GM19351 (cell line): ENCODE results near the gene VAMP2.
A peak's percentile ranks its signal among the peaks of the same experiment; 100 is the strongest.
"Not testable (repeated sequence)": the region's sequence is repeated elsewhere in the genome, so short reads cannot be mapped to it uniquely, and the experiment has no call there.

ENCODE experiments used
- ATAC-seq: cut with Tn5 transposase; IDR thresholded peaks from one replicate; pipeline ENCODE4 v1.9.1; 2021; ENCODE audit warnings: mild to moderate bottlenecking, moderate library complexity; ENCODE audit not compliant: unreplicated experiment

Gene VAMP2

DNA sequence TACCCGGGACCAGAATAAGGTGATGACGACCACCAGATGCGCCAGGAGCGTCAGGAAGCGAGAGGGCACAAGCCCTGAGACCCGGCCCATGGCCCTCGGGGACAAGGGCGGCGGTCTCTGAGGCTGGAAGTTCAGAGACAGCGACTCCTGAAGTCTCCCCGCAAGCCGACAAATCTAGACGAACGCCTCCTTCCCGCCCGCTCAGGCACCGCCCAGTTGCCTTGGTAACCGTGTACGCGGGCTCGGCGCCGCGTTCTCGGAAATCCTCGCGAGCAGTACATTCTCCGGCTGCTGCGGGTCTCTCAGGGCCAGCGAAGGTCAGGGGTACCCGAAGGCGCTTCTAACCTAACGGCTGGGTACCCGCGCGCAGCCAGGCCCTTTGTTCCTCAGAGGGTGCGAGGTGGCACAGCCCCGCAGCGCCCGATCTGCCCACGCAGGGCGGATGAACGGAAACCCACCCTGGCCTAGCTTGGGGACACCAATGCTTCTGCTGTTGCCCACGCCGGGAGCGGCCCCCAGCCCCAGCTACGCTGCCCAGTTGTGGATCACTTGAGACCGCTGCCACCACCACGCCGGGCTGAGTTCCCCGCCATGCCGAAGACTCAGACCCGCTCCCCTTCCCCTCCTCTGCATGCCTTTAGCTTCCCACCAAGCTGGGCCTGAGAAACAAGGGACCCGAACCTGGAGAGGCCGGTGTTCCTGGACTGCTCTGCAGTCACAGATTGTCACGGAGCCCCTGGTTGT lies 13.6 kb upstream of the VAMP2 start, which contains the start of gene TMEM107:
TMEM107 (minus strand) TSS at position 184 of the 744 bp plus-strand sequence; CDS start at position 90, 94 bp downstream.
- ATAC-seq, result no peak

DNA sequence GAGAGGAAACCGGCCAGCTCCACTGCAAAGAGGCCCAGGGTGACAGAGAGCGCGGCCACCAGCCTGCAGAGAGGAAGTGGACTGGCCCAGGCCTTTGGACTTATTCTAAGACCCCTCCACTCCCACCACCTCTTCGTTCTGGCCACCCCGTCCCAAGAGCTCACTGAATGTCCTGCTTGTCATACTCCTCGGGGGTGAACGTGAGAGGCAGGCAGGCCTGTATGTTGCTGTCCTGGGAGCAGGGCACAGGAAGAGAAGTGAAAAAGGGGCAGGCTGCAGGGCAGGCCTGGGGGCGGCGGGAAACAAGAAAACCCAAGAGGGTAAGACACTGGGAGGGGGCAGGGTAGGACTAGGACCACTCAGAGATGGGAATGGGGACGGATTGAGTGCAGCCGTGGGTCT lies 13.0 kb upstream of the VAMP2 start:
- ATAC-seq, result no peak

DNA sequence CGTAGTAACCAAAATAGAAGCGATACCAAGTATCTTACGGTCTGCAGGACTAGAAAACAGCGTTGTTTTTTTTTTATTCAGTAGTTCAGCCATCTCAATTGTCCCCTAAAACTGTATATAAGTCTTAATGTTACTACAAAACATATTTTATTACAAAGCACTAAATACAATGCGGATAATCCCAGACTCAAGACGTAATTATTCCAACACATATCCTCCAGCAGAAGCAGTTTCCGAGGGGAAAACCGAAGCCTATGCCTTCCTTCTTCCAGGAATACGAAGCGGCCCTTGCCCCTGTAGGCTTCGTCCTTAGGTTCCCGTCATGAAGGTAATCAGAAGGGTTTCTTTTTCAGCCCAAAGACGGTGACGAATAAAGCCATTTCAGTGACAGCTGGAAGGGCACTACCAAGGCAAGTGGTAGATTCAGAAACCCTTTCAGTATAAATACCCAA lies 11.1 kb upstream of the VAMP2 start:
- no peak for ATAC-seq

DNA sequence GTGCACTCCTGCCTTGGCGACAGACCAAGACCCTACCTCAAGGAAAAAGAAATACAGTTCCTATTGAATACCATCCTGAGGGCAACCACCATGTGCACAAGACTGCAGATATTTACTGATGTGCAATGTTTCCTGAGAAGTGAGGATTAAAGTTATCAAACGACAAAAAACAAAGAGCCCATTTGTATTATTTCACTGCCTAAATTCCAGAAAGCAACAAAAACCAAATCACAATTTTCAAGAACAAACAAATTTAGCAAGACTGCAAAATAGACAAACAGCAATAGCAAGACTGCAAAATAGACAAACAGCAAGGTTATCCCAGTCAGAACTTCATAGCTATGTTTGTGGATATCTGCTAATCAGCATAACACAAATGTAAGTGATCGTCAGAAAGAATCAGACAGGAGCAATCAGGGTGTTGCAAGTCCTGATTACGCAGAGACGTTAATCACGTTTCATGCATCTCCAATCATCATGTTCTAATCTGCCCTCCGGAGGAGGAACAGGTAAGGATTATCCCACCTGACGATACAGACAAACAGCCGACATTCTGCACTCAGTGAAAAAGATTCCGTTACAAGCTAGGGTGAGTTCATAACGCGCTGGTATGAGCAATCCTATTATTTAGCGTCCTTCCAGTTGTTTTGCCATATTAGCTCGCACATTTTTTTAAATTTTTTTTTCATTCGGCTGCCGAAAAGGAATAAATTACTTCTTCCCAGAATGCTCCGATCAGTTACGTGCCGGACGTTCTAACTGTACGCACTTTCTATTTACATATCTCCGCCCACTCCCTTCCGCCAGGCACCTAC lies 10.5 kb upstream of the VAMP2 start:
- ATAC-seq, result peak; percentile 79

DNA sequence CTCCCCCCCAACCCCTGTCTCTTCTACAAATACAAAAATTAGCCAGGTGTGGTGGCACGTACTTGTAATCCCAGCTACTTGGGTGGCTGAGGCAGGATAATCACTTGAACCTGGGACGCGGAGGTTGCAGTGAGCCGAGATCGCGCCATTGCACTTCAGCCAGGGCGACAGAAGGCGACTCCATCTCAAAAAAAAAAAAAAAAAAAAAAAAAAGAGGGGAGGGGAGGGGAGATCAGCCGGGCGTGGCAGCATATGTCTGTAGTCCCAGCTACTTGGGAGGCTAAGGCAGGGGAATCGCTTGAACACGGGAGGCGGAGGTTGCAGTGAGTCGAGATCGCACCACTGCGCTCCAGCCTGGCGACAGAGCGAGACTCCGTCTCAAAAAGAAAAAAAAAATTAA lies 7.4 kb upstream of the VAMP2 start:
- not testable (repeated sequence) for ATAC-seq

DNA sequence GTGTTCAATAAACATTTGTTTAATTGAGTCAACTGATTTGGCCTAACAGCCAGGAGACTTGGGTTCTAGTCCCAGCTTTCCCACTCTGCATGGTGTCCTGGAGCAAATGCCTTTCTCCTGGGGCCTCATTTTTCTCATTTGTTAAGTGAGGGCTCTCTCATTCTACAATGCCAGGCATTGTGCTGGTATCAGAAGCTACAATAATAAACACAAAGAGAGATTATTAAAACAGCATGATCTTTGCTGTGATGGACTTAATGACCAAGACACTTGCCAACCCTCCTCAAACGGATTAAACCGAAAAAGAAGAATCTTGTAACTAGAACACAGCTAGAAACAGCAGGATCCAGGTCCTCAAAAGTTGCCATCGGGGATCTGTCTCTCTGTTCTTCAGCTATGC lies 4.8 kb upstream of the VAMP2 start:
- no peak for ATAC-seq

DNA sequence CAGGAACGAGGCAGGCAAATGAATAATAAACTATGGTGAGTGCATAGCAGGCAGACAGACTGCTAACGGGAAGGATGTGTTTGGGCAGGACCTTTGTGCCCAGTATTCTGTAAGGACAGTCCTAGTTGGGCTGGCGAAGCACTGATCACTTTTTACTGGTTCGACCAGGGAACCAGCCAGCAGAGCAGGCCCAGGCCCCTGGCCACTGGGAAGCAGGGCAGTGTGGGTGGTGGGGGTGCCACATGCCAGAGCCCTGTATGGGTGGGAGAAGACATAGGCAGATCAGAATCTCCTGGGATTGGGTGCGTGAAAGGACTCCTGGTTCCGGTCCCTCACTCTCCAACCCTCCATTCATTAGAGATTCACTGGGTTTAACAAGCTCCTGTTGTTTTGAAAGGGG lies 4.0 kb upstream of the VAMP2 start:
- no peak for ATAC-seq

DNA sequence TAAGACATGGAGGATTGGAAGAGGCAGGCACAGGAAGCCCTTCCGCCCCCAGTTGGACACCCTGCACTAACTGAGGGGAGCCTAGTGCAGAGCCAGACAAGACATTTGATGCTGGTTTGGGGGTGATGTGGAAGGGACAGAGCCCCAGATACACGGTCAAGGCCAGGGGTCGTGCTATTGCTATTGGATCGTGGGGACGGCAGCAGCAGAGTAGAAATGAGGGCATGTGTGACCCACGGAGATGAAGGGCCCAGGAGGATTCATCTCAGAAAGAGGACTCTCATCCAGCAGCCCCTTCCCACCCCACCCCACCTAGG lies 2.0 kb upstream of the VAMP2 start:
- ATAC-seq, result no peak

DNA sequence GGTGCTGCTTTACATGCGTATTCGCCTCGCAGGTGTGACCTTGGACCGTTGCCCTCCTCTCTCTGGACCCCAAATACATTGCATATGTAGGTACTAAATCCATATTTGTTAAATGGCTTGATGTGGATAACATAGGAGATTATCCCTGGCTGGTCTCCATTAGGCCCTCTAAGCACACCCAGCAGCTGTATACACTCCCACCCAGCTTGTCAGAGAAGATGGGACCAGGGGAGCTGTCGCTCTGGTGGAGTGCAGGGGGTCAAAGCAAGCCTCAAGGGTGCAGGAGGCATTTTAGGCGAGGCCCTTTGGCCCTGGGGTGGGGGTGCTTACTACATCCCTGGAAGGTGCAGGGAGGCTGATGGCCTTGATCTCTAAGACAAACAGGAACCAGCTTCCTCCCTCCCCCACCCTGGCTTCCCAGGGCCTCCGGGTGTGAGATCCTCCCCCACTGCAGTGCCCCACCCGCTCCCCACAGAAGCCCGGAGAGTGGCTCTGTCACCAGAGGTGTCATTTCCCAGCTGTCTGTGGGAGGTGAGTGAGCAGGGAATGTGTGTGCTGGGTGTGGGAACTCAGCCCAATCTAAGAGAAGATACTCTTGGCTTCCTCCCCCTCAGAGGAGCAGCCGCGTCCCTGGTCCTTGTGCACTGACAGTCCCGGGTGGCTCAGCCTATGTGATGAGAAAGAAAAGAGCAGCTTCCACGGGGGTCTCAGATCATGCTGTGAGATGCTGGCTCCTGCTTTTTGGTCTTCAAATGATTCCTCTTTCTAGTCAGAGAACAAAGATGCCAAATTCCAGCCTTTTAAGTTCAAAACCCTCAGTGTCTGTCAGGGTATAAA lies 1.4 kb upstream of the VAMP2 start:
- no peak for ATAC-seq

DNA sequence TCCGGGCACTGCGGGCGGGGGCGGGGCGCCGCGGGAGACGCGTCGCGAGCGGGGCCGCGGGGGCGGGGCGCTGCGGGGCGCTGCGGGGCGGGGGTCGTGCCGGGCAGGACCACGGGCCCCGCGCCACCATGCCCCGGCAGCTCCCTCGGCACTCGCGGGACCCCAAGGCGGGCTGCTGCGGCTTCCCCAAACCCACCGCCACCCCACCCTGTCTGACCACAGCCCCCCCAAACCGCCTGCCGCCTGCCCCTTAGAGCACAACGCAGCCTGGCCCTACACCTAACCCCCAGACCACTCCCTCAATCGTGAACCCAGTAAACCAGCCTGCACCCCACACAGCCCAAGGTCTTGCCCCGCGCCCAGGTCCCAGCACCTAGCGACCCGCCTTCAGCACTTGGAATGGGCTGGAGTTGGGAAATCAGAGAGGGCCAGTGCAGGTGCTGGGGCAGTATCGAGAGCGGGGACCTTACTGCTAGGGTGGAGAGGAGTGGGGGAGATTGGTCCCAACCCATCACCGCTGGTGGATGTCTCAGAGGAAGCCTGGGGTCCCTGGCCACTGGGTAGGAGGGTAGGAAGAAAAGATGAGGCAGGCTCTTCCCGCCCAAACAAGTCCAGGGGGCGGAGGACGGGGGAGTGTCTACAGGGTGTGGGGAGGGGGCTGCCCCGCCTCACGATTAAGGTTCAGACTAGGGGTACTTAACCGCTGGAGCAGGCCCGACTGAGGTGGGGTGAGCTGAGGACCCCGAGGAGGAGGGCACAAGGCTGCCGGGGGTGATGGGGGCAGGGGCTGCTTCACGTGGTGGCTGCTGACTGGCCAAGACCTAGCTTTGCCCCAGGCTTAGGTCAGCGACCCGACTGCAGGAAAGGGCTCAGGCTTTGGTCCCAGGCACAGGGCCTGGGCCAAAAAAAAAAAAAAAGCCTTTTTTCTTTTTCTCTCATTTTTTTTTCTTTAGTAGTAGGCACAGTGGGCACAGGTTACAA lies 539 bp upstream of the VAMP2 start:
- peak; percentile 19 for ATAC-seq

DNA sequence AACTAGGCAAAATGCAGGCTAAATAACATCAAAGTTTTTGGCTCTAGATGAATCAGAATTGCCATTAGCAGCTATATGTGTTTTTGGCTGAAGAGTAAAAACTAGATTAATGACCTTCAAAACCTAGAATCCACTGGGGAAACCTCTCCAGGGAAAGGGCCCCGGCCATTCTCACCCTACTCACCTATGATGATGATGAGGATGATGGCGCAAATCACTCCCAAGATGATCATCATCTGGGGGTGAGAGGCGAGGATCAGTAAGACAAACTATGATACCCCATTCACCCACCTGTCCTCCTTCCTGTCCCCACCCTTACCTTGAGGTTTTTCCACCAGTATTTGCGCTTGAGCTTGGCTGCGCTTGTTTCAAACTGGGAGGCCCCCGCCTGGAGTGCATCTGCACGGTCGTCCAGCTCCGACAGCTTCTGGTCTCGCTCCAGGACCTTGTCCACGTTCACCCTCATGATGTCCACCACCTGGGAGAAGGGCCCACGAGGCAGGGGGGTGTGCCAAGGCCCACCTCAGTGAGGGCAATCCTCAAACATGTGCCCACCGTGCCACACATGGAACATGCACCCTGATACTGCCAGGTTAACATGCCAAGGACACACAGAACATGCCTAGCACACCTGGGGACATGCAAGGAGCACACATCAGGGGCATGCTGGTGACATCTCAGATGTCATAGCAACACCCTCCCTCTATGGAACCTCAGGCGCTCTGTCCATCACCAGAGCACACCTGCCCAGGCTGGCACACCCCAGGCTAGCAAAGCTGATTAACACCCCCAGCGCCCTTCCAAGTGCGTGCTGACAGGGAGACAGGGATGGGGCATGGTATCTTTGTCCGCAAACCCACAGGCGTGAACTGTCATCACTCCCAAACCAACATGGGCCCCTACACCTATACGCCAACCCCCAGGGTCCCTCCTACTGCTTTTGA lies 1.2 kb downstream of the VAMP2 start:
- no peak for ATAC-seq

DNA sequence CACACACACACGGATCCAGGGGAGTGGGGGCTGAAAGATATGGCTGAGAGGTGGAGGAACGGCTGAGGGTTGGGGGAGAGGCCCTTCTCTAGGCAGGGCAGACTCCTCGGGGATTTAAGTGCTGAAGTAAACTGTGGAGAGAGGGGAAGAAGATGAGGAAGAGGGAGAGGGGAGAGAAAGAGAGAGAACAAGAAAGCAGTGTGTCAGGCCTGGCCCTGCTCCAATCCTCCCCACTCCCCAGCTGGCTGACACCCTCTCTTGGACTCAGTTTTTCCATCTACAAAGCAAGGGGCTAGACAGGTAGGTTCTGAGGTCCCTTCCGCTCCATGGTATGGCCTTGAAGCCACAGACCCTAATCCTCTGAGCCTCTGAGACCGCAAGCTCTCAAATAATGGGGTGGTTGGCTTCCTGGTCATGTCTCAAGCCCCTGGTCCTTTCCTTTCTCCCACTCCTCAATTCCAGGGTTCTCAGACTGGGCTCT lies 2.0 kb downstream of the VAMP2 start:
- ATAC-seq, result no peak

DNA sequence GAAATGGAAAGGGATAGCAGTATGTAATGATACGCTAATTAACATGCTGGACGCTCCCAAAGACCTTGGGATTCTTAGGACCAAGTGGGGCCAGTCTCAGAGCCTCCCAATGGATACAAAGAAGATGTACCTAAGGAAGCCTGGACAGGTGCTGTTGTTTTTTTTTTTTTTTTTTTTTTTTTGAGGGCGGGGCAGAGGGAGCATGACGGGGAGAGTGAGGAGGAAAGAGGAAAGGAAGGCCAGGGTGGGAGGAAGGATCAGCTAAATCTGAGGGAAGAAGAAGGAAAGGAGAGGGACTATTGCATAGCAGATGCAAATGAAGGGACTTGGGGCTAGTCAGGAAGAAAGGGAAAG lies 2.5 kb downstream of the VAMP2 start:
- ATAC-seq, result no peak

DNA sequence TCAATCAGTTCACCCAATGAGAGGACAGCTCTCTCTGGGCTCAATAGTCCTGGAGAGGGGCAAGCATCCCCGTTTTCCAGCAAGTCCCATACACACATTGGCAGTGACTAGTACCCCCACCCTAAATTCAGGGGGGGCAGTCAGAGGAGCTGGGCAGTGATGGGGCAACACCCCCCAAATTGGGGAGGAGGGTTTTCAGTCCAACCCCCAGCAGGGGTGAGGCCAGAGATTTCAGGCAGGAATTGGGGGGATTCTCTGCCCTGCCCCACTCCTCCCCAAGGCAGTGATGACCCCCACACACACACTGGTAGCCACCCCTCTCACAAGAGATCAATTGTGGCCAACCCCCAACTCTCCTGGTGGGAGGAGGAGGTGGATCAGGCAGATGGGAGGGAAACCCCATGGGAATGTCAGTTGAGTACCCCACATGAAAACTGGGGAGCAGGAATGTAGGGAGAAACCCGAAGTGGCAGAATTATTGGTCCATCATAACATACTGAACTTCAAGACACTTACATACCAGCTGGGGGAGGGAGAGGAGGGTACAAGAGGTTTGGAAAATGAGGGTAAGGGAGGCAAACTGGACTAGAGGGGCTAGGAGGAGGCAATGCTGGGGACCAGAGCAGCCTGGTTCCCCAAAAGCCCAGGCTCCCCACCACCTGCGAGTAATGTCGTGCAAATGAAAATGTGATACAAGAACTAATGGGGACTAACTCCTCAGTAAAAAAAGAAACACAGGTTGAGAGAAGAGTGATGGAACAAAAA lies 3.1 kb downstream of the VAMP2 start:
- no peak for ATAC-seq

DNA sequence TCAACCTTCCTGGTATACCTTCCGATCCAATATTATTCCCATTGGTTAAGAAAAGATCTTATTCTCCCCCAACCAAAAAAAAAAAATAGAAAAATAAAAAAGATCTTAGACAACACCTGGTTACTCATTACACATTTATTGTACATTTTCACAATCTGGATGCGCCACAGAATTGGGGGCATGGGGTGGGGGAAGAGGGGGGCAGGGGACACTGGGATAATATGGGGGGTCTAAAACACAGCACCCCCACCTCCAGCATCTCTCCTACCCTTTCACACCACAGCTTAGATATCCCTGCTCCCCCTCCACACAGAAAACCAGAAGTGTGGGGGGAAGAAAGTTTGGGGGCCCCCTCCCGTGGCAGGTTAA lies 3.7 kb downstream of the VAMP2 start:
- ATAC-seq, result no peak

DNA sequence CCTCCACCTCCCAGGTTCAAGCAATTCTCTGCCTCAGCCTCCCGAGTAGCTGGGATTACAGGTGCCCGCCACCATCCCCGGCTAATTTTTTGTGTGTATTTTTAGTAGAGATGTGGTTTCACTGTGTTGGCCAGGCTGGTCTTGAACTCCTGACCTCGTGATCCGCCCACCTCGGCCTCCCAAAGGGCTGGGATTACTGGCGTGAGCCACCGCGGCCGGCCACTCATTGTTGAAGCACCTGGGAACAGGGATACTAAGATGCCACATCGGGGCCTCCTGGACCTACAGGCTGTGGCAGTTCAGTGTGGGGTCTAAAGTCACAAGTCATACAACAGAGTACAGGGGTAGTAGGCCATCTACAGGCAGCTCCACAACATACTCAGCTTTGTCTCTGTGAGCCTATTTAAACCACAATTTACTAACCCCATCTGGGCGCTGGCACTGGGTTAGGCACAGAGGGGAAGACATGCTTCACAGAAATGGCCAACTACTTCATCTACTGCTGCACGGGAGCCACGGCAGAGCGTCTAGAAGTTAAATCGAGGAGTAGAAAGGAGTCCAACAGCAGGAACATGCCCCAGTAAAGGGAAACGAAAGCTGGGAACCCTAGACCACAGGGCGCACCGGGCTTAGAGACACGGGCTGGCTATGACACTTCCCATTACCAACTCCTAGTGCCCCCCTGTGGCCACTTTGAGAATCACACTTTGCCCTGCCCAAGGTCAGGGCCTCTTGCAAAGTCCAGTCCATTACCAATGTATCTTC lies 4.3 kb downstream of the VAMP2 start:
- ATAC-seq, result no peak

DNA sequence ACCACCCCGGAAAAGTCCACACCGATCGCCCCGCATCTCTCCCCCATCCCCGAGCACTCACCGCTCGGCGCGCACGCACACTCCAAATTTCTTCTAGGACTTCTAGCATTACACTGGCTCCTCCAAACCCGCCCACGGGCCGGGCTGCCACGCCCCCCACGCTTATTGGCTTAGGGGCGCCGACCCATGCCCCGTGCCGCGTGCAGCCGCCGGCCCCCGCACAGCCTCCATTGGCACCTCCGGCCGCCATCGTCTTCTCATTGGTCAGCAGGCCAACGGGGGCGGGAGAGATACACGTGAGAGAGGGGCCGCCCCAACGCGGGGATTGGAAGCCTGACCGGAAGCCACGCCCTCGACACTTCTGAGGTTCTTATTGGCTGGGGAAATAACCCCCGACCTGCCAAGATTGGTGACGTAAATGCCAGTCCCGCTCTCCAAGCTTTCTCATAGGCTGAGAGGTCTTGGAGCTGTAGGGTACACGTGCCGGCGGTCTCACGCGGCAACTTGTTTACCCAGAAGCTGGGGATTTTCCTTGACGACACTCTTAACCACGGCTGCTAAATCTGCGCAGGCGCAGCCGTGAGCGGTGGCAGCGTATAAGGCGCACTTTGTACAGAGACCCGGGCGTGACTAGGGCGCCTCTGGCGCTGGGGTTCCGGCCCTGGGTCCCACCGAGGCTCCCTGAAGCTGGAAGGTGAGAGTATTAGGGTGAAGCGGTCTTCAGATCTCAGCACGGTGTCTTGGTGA lies 6.3 kb downstream of the VAMP2 start:
- ATAC-seq, result peak; percentile 78
